ENCODE data around the gene ELMO3.

- no peak for TF ChIP-seq CTCF (IDR thresholded peaks at IDR 0.05)
- TF ChIP-seq POLR2A (IDR thresholded peaks at IDR 0.05): no peak
These were observed 25.6 kb upstream of the ELMO3 start for GRCh38 chr16:67173323-67173722.
